Esophagus muscularis mucosa (tissue), 4 donors: ENCODE data around the gene PIR. TPM values are rescaled to one million over a fixed set of nuclear protein-coding genes. Genes with fewer than 3 reads are reported as not detected.

ENCODE experiments used
- DNase-seq: peaks from one replicate; pipeline ENCODE4 v3.0.0-alpha.2; 2017; ENCODE audit errors: extremely low spot score
- H3K27ac ChIP-seq, 4 donors: fragments of 200-600 bp; sonication (generic); replicated peaks in 1 of 4; 1 replicate in 3 of 4; 2 replicates in 1 of 4; pipeline ENCODE4 v1.5.1; 2016 to 2019; ENCODE audit warnings: mild to moderate bottlenecking in 1 of 4
- H3K27me3 ChIP-seq, 4 donors: fragments of 200-600 bp; sonication (generic); one replicate each; pipeline versions ENCODE4 v1.5.1 to v1.6.0; 2016 to 2019
- H3K36me3 ChIP-seq, 4 donors: fragments of 200-600 bp; sonication (generic); one replicate each; pipeline ENCODE4 v1.5.1; 2016 to 2019
- H3K4me1 ChIP-seq, 4 donors: fragments of 200-600 bp; sonication (generic); one replicate each; pipeline ENCODE4 v1.5.1; 2016 to 2019
- H3K4me3 ChIP-seq, 4 donors: fragments of 200-600 bp; sonication (generic); 1 replicate in 2 of 4; 2 replicates in 2 of 4; pipeline ENCODE4 v1.5.1; 2016 to 2019; ENCODE audit warnings: mild to moderate bottlenecking in 4 of 4, moderate library complexity in 1 of 4
- H3K9me3 ChIP-seq, 4 donors: fragments of 200-600 bp; sonication (generic); 1 replicate in 3 of 4; 2 replicates in 1 of 4; pipeline ENCODE4 v1.5.1; 2016 to 2019
- CTCF ChIP-seq, 3 experiments: fragments of 200-600 bp in 2 of 3; fragments of 450-650 bp in 1 of 3; sonication (generic) in 2 of 3; IDR thresholded peaks; one replicate each; pipeline ENCODE4 v1.5.1; 2017 to 2019; ENCODE audit warnings: antibody characterized with exemption in 3 of 3, mild to moderate bottlenecking in 2 of 3, moderate library complexity in 1 of 3
- EP300 ChIP-seq: sonication (generic); formaldehyde crosslinking; IDR thresholded peaks from one replicate; pipeline ENCODE4 v1.6.1; 2017; ENCODE audit warnings: antibody characterized with exemption
- POLR2A ChIP-seq: fragments of 450-650 bp; IDR thresholded peaks from one replicate; pipeline ENCODE4 v1.6.1; 2017; ENCODE audit warnings: antibody characterized with exemption, moderate library complexity, mild to moderate bottlenecking, low read depth
- POLR2AphosphoS5 ChIP-seq, 2 donors: sonication (generic); formaldehyde crosslinking; IDR thresholded peaks; one replicate each; pipeline ENCODE4 v1.6.1; 2017; ENCODE audit warnings: antibody characterized with exemption in 2 of 2
- whole genome bisulfite sequencing: methylation state at CpG from one replicate; pipeline ENCODE4 v1.1.5; 2018; 5-methylcytosine and 5-hydroxymethylcytosine counted together
- intact Hi-C: fragments of 100-400 bp; cut with DNase I; formaldehyde crosslinking; loops from one replicate; pipeline ENCODE4 v1.15.1; 2023
- total RNA-seq, 4 donors: library from RNA; depleted of rRNA; stranded (reverse); fragments of >200 nt; gene quantifications; one replicate each; pipeline versions ENCODE4 v1.1.0 to v1.2.1, GENCODE V29; 2016

Gene PIR
- total RNA-seq, 4 donors from 2014 or later: 12.1 to 24.9 (median 19.3) TPM

- Histone ChIP-seq H3K4me3 (no peak overlapping the region), H3K4me1 (no peaks in the 10 kb centered on the region), H3K27ac (no peak overlapping the region), H3K36me3 (no peaks in the 10 kb centered on the region), H3K27me3 (peaks cover 0 to 5% (median 0%) of the 10 kb centered on the region in 4 donors), H3K9me3 (no peaks in the 10 kb centered on the region)
- WGBS: 77% methylated on average over 4 of the region's 4 CpGs
- intact Hi-C loops: no loop called here
- no peak for DNase-seq
- TF ChIP-seq CTCF (IDR thresholded peaks at IDR 0.05): no peak
- no peak for TF ChIP-seq POLR2A
- TF ChIP-seq EP300: no peak
- no peak for TF ChIP-seq POLR2AphosphoS5 (IDR thresholded peaks at IDR 0.05)
Observed at GRCh38 chrX:15512401-15512965, 19.4 kb upstream of the PIR start.

GRCh38 chrX:15511563-15511962, 18.4 kb upstream of the PIR start:
- Histone ChIP-seq H3K27ac (no peak overlapping the region), H3K27me3 (peaks cover 0 to 5% (median 0%) of the 10 kb centered on the region in 4 donors), H3K36me3 (no peaks in the 10 kb centered on the region), H3K4me3 (no peak overlapping the region), H3K4me1 (no peaks in the 10 kb centered on the region), H3K9me3 (no peaks in the 10 kb centered on the region)
- WGBS: 26% methylated on average over 1 of the region's 1 CpG
- intact Hi-C loops: no loop called here
- no peak for TF ChIP-seq POLR2AphosphoS5 (IDR thresholded peaks at IDR 0.05)
- no peak for TF ChIP-seq CTCF (IDR thresholded peaks at IDR 0.05)
- no peak for TF ChIP-seq POLR2A
- TF ChIP-seq EP300: no peak
- no peak for DNase-seq

GRCh38 chrX:15509845-15510244, 16.7 kb upstream of the PIR start:
- no peak overlapping the region for H3K27ac ChIP-seq
- H3K9me3 ChIP-seq: no peaks in the 10 kb centered on the region
- H3K36me3 ChIP-seq: no peaks in the 10 kb centered on the region
- H3K4me1 ChIP-seq: no peaks in the 10 kb centered on the region
- no peak for TF ChIP-seq POLR2AphosphoS5 (IDR thresholded peaks at IDR 0.05)
- no peak for TF ChIP-seq POLR2A
- no peak for TF ChIP-seq EP300
- no peak for TF ChIP-seq CTCF (IDR thresholded peaks at IDR 0.05)
- intact Hi-C loops: no loop called here
- DNase-seq: no peak
- no peak overlapping the region for H3K4me3 ChIP-seq
- peaks cover 0 to 5% (median 0%) of the 10 kb centered on the region in 4 donors for H3K27me3 ChIP-seq

GRCh38 chrX:15507005-15507404, 13.9 kb upstream of the PIR start:
- no peaks in the 10 kb centered on the region for H3K9me3 ChIP-seq
- 85% methylated on average over 5 of the region's 5 CpGs for WGBS
- no peak for DNase-seq
- no peaks in the 10 kb centered on the region for H3K4me1 ChIP-seq
- no peak overlapping the region for H3K4me3 ChIP-seq
- H3K36me3 ChIP-seq: no peaks in the 10 kb centered on the region
- H3K27ac ChIP-seq: no peak overlapping the region
- intact Hi-C loops: no loop called here
- H3K27me3 ChIP-seq: peaks cover 0 to 5% (median 0%) of the 10 kb centered on the region in 4 donors
- TF ChIP-seq CTCF (IDR thresholded peaks at IDR 0.05) (no peak), EP300 (no peak), POLR2A (no peak), POLR2AphosphoS5 (IDR thresholded peaks at IDR 0.05) (no peak)

GRCh38 chrX:15505101-15505500, 12.0 kb upstream of the PIR start:
- TF ChIP-seq POLR2A (no peak), POLR2AphosphoS5 (IDR thresholded peaks at IDR 0.05) (no peak), CTCF (IDR thresholded peaks at IDR 0.05) (no peak), EP300 (no peak)
- Histone ChIP-seq H3K9me3 (no peaks in the 10 kb centered on the region), H3K27ac (no peak overlapping the region), H3K4me3 (no peak overlapping the region), H3K27me3 (no peaks in the 10 kb centered on the region), H3K4me1 (no peaks in the 10 kb centered on the region), H3K36me3 (no peaks in the 10 kb centered on the region)
- intact Hi-C loops: no loop called here
- DNase-seq: no peak
- WGBS: 74% methylated on average over 3 of the region's 3 CpGs
